BJ (cell line): ENCODE measurements around the gene NACC2. TPM values are rescaled to one million over a fixed set of nuclear protein-coding genes. Genes with fewer than 3 reads are reported as not detected.

Experiments used
- CTCF ChIA-PET: fragments of 350-600 bp; formaldehyde crosslinking; extraction: SDS; loops from one replicate; lab custom pipeline; 2021; ENCODE audit warnings: antibody characterized with exemption, inconsistent platforms; lab: Yijun Ruan, JAX
- POLR2A ChIA-PET: fragments of 300-600 bp; sonication (Branson Sonifier 250); formaldehyde crosslinking; extraction: SDS; loops from one replicate; lab custom pipeline; 2021; ENCODE audit warnings: antibody characterized with exemption; lab: Charles Lee
- DNase-seq: peaks from one replicate; pipeline ENCODE4 v3.0.0-alpha.2; 2011; ENCODE audit warnings: low read depth
- H3K27me3 ChIP-seq: 2 replicates; pipeline ENCODE4 v1.6.0; 2011; ENCODE audit warnings: low read length; ENCODE audit not compliant: control insufficient read depth, insufficient read depth
- H3K36me3 ChIP-seq: 2 replicates; pipeline ENCODE4 v1.5.1; 2011; ENCODE audit warnings: low read length; ENCODE audit not compliant: control insufficient read depth, insufficient read depth
- H3K4me3 ChIP-seq: 2 replicates; pipeline ENCODE4 v1.5.1; 2011; ENCODE audit warnings: low read depth, mild to moderate bottlenecking, control low read depth, low read length
- polyA plus RNA-seq: library from polyadenylated mRNA; depleted of rRNA; stranded (reverse); fragments of >200 nt; gene quantifications from 2 replicates; pipeline ENCODE4 v1.2.3, GENCODE V29; 2011
- TF ChIP-seq, protein P1 (sequence below): IDR thresholded peaks from 2 replicates; pipeline ENCODE4 v1.5.1; 2011; ENCODE audit warnings: low read depth, mild to moderate bottlenecking, control low read depth, inconsistent platforms, low read length, moderate library complexity; ENCODE audit not compliant: insufficient read depth

The NACC2 gene
- polyA plus RNA-seq, 1 experiment, result 19.2 TPM

DNA sequence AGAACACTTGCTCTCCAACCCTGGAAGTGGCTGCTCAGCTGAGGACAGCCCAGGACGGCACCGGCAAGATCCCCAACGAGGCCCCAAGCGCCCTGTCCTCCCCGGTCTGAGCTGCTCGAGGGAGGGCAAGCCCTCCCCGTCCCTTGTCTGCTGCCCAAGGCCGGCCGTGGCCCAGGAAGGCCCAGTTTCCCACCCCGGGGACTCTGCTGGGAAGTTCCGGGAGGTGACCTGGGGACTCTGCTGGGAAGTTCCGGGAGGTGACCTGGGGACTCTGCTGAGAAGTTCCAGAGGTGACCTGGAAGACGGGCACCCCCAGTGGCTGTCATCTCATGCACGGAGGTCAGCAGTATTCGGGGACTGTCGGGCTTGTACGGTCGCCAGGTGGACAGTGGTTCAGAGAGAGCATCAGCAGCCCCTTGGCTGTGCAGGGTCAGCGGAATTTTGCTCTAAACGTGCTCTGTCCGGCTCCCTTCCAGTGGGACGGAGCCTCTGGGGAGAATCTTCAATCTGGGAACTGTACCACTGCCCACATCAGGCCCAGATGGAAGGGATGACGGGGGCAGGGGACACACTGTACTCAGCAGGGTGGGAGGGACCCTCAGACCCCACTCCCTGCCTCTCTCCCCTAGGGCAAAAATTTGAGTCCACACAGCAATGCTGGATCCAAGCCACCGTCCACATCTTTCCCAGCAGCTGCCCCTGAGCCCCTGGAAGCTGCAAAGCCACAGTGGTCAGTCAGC lies 7.2 kb downstream of the NACC2 start:
- H3K4me3 ChIP-seq, result no peak overlapping the region
- H3K36me3 ChIP-seq, result peaks cover 5% of the 10 kb centered on the region; the same call in 1 of the 2 replicates
- no peak for DNase-seq
- POLR2A ChIA-PET, result no interaction called here
- CTCF ChIA-PET, result no interaction called here
- TF ChIP-seq, protein P1, sequence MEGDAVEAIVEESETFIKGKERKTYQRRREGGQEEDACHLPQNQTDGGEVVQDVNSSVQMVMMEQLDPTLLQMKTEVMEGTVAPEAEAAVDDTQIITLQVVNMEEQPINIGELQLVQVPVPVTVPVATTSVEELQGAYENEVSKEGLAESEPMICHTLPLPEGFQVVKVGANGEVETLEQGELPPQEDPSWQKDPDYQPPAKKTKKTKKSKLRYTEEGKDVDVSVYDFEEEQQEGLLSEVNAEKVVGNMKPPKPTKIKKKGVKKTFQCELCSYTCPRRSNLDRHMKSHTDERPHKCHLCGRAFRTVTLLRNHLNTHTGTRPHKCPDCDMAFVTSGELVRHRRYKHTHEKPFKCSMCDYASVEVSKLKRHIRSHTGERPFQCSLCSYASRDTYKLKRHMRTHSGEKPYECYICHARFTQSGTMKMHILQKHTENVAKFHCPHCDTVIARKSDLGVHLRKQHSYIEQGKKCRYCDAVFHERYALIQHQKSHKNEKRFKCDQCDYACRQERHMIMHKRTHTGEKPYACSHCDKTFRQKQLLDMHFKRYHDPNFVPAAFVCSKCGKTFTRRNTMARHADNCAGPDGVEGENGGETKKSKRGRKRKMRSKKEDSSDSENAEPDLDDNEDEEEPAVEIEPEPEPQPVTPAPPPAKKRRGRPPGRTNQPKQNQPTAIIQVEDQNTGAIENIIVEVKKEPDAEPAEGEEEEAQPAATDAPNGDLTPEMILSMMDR, result no peak
- no peaks in the 10 kb centered on the region for H3K27me3 ChIP-seq

DNA sequence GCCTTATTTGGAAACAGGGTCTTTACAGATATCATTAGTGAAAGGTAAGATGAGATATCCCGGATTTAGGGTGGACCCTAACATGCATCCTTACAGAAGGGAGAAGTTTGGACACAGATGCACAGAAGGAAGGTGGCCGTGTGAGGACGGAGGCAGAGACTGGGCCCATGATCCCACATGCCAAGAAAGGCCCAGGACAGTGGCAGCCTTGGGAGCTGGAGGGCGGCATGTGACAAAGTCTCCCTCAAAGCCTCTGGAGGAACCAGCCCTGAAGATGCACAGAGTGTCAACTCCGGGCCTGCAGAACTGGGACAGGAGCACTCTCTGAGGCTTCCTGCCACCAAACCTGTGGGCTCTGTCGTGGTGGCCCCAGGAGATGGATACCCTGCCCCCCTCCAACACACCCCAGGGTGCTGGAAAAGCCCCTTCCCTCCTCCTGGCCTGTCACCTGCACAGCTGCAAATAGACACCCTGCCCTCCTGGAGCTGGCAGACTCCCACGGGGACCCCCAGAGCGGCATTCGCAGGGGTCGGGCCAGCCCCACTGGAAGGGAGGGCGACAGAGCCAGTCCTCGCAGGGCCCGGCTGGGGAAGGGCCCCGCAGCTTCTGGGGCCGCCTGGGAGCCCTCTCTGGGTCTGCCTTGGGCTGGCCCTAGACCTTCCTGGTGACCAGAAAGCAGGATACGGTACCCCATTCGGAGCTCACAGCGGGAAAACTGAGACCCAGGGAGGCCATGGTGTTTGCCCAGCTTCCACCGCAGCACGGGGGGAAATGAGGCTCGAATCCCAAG lies 7.9 kb downstream of the NACC2 start:
- H3K4me3 ChIP-seq, result no peak overlapping the region
- POLR2A ChIA-PET, result no interaction called here
- TF ChIP-seq, protein P1, result no peak
- CTCF ChIA-PET, result interaction anchor here (0.6 kb wide), 1 partner anchor 25 kb away, joined by 3 read pairs; no protein-coding TSS in a partner anchor
- DNase-seq, result no peak
- H3K27me3 ChIP-seq, result no peaks in the 10 kb centered on the region
- peaks cover 4% of the 10 kb centered on the region; the same call in 1 of the 2 replicates for H3K36me3 ChIP-seq

DNA sequence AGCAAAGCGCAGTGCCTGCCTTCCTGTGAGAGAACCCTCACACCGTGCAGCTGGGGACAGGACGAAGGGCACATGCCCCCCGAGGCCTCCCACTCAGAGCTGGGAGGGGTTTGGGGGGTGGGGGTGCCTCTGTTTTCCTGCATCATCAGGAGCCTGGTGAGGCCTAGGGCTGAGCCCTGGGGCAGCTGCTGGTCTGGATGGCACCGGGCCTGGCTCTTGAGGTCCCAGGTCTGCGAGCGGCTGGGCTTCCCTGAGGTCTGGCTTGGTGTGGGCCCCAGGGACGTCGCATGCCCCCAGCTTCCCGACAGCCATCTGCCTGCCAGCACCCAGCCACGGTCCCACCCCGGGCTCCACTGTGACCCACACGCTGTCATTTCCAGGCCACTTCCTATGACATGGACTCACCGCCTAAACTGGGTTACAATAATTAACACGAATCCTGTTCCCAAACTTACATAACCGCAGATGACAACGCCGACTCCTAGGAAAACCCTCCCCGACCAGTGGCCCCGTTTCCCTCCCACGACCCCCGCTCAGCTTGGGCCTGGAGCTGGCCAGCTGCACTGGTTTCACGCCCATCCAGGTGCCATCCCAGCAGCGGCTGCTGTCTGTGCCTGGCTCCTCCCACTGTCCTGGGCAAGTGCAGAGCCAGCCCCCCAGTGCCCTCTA lies 8.7 kb downstream of the NACC2 start:
- CTCF ChIA-PET, result interaction anchor here (0.6 kb wide), 1 partner anchor 26 kb away, joined by 3 read pairs; no protein-coding TSS in a partner anchor
- TF ChIP-seq, protein P1, result no peak
- Histone ChIP-seq H3K36me3 (peaks cover 4% of the 10 kb centered on the region; the same call in 1 of the 2 replicates), H3K4me3 (no peak overlapping the region), H3K27me3 (no peaks in the 10 kb centered on the region)
- POLR2A ChIA-PET, result no interaction called here
- no peak for DNase-seq

DNA sequence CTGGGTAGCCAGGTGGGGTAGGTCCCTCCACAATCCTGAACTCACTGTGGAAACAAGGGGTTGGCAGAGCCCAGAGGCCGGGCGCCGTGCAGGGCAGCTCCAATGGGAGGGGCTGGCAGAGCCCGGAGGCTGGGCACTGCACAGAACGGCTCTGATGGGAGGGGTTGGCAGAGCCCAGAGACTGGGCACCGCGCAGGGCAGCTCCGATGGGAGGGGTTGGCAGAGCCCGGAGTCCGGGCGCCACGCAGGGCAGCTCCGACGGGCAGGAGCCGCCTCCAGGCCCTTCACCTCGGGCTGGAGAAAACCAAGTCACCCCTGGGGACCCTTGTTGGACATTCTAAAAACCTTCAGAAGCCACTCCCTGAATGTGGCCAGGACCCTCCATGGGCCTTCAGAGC lies 9.3 kb downstream of the NACC2 start:
- Histone ChIP-seq H3K27me3 (no peaks in the 10 kb centered on the region), H3K36me3 (peaks cover 4% of the 10 kb centered on the region; the same call in 1 of the 2 replicates), H3K4me3 (no peak overlapping the region)
- CTCF ChIA-PET, result interaction anchor here (1.1 kb wide), 1 partner anchor 21 kb away, joined by 3 read pairs; no protein-coding TSS in a partner anchor
- POLR2A ChIA-PET, result no interaction called here
- TF ChIP-seq, protein P1, result no peak
- no peak for DNase-seq
